ENCODE measurements around the gene ANKRD40.
"Not testable (repeated sequence)": the region's sequence is repeated elsewhere in the genome, so short reads cannot be mapped to it uniquely, and the experiment has no call there.

The ANKRD40 gene

DNA sequence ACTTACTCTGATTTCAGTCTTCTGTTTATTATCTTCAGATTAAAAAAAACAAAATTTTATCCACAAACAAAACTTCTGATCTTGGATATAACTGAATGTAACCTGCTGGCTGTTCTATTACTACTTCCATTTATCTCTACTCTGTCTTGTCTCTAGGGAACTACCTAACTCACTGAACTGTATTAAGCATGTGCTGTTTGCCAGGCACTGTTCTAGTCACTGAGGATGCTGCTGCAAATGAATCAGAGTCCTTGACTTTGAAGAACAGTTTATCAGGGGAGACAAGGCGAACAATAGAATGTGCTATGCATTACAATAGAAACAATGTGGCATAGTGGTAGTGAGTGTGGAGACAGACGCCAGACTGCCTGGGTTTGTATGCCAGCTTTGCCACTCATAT lies 2.3 kb upstream of the ANKRD40 start:
- no peak for DNase-seq

DNA sequence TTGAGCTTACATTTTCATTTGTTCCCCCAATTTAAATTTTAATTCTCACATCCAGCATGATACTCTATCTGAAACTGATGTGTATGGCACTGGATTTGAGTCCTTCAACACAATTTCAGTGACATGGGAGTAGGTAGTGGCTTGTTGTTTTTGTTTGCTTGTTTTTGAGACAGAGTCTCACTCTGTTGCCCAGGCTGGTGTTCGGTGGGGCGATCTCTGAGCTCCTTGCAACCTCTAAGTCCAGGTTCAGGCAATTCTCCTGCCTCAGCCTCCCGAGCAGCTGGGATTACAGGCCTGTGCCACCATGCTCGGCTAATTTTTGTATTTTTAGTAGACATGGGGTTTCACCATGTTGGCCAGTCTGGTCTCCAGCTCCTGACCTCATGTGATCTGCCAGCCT lies 1.3 kb upstream of the ANKRD40 start:
- DNase-seq, result not testable (repeated sequence)

DNA sequence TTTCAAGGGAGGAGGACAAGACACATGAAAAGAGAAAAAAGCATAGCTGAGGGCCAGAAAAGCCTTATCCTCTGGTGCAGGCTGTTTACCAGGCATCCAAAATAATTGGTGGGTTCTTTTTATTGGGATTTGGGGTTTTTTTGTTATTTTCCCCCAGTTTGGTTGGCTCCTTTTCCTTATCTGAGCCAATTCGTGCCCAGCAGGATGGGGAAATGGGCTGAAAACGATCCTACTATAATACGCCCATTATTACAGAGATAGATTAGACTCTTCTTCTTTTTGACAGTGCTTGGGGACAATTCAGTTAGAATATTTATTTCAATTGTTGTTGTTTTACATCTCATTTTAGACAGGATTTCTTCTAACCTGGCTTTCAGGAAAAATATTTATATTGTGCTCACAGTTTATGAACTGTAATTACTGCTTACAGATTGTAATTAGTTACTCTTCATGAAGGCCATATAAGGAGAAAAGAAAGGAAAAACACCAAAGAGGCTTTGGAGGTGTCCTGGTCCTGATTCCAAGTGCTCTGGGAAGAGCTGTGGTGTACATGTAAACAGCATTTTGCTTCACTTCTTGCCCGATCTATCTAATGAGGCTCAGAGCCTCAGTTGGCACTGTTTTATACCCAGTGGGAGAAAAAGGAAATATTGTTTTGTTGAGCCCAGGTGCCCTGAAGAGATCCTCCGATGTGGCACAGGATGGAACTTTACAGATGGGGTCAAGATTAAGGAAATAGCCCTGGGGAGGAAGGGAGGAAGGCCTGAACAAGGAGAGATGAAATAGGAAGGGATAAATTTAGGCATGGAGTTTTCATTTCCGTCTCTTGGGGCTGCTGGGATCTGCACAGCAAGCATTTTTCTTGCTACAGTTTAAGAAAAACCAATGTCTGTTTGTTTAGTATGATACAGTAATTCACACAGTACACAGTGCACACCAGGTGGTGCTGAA lies 611 bp upstream of the ANKRD40 start:
- DNase-seq, result peak; percentile 35

DNA sequence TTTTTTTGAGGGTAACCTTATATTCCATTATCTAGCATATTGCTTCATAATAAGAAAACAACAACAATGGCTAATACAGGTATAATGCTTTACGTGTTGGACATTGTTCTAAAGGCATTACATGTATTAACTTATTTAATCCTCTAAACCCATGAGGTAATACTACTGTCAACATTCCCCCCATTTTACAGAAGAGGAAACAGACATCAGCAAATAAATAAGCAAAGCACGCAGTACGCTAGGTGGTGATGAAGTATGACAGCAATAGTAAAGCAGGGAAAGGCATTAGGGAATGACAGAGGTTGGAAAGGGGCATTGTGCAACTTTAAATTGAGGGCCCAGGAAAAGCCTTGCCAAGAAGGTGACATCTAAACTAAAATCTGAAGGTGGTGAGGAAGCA lies 4.6 kb downstream of the ANKRD40 start:
- DNase-seq, result no peak

DNA sequence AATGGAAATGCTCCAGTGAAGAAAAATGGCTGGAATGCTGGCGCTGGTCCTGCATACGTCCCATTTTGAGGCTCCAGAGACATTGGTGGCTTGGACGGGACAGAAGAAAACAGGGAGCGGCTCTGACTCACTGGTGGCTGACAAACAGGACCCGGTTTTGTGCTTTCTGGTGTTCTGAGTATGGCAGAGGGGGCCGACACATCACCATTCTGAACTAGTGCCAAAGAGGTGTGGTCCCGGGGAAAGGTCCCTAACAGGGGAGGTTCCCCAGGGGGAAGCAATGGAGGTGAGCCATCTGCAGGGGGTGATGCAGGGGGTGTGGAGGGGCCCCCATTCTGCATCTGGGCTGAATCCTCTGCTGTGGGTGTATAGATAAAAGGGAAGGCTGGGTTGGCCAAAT lies 8.3 kb downstream of the ANKRD40 start:
- peak; percentile 23 for DNase-seq

DNA sequence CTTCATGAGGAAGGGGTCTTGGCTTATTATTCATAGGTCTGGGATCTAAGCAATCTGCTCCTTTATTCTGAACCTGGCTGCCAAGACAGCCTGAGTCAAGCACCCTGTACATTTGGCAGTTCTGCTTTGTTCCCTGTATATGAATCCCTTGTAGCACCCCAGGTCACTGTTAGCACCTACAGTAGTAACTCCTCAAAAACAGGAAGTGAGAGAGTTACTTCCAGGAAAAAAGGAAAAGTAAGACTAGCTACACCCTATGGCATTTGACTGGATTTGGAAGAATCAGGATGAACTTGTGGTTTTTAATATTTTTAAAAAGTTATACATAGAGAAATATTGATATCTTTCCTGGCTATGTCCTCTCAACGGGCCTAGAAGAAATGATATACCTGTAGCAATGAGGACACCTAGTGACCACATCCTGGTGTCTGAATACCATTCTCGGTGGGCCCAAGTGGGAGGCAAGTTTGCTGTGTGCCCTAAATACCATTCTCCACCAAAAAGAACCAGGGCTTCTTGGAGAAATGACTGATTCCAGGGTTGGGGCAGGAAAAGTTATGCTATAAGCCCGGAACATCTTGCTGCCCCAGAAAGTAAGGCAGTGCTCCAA lies 9.9 kb downstream of the ANKRD40 start:
- no peak for DNase-seq

DNA sequence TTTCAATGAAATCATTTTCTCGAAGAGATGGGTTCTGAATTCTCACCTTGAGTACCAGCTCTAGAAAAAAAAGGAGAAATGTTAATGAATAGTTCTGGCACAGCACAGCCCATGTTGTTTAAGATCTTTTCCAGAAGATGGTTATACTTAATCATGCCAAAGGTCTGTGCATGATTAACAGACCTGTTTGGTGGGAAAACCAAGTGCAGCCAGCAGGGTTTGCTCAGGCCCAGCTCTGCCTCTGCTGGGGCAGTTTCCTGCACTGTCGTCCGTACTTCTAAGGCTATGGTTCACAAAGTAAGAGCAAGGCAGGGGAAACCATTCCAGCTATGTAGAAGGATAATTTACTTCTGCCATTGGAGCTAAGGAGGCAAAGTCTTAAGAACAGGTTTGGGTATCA lies 10.7 kb downstream of the ANKRD40 start:
- no peak for DNase-seq

DNA sequence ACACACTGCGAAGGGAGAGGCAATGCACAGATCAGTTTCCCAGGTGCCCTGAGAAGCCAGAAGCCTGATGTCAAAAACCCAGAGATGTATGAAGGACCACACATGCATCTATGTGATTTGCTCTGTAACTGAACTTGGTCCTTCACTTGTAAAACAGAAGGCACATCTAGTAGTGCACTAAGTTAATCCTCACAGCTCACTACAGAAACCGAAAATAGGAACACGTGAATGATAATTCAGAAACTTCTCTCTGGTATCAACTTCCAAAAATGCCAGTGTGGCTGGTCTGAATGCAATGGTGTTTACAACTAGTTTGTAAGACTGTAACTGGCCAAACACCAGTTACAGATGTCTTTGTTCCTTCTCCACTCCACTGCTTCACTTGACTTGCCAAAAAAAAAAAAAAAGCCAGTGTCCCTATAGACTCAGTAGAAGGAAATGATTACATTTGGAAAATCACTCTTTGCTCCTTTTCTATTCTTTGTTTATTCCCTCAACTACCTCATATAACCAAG lies 11.3 kb downstream of the ANKRD40 start:
- DNase-seq, result no peak

DNA sequence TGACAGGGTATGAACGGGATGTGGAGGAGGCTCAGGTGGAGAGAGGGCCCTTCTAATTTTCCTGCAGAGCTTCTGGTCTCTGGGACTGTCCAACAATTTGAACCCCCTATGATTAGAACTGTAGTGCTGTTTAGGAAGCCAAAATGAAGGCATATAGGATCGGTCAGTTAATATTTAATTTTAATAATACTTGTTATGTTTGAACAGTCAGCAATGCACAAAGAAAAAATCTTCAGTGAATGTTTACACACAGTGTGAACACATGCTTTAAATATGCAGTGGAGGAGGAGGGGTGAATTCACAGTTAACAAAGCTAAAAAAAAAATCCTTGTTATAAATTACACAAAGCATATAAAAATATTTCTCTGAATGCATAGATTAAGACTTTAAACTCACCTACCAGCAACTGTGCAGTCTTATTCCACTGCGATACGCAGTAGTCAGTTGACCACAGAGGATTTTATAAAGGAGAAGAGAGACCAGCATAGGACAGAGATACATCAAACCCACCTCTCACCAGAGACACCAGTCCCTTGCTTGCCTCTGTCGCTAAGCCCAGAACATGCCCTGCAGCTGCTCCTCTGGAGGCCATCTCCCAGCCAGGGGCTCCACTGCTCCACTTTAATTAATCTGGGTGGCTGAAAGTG lies 14.6 kb downstream of the ANKRD40 start:
- peak; percentile 41 for DNase-seq

DNA sequence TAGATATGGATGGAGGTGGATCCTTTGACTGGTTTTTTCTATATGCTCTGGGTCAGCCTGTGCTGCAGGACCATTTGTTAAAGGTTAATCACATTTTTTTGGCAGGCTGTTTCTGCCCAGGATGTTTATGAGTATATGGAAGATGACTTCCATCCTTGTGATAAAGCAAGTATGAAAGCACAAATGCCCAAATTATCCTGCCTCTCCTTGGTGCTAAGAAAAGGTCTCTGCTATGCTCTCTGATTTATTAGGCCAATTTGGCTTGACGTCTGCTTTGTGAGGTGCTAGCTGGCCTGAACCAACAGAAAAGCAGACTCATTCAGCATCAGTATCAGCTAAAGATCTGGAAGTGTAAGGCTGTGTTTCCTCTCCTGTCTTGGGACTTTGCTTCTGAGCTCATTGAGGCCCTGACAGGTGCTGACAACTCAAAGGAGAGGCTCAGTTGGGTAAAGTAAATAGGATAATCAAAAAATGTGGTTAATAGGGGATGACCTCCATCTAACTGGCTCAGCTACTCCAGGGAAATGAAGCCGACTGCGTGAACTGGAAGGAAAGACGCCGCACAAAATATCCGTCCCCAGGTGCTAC lies 15.2 kb downstream of the ANKRD40 start:
- no peak for DNase-seq

DNA sequence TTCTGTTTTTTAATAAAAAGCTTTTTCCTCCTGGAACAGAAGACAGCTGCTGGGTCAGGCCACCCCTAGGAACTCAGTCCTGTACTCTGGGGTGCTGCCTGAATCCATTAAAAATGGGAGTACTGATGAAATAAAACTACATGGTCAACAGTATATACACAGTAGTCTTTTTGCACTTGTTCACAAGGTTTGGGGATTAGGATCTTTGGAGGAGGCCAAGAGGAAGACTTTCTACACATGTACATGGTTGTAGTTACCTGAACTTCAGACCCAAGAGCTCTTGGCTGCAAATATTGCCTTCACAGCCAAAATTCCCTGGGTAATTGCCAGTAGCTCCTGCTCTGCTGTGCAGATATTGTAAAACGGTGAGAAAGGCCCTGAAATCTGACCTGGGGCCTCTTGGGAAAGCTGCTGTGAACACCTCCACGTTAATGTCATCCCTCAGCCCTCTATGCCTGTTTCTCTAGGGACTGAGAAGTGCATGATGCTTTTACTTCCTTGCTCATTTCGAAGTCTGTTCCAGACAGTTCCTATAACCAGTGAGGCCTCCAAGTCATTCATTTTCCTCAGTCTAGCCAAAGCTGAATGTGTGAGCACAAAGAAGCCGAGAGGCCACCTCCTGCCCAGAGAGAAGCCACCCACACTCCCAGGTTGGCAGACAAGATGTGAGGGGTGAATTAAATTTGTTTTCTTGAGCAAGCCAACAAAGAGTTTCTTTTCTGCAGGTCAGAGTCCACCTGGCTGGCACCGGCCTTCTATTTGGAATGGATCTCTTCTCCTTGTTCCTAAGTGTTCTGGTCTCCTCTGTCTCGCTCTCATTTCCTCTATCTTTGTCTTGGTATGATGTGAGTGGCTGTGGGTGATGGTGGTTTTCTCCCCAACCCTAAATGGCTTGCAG lies 15.9 kb downstream of the ANKRD40 start:
- DNase-seq, result peak; percentile 61

DNA sequence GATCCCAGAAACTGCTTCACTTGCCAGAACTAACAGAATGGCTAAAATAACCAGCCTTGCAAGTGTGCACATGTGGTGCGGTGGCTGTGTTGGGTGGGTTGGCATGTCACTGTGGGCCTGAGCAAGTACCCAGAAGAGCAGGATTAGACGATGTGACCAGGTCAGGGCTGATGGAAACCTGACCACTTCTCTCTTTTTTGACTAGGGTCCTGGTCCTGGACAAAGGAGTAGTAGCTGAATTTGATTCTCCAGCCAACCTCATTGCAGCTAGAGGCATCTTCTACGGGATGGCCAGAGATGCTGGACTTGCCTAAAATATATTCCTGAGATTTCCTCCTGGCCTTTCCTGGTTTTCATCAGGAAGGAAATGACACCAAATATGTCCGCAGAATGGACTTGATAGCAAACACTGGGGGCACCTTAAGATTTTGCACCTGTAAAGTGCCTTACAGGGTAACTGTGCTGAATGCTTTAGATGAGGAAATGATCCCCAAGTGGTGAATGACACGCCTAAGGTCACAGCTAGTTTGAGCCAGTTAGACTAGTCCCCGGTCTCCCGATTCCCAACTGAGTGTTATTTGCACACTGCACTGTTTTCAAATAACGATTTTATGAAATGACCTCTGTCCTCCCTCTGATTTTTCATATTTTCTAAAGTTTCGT lies 16.7 kb downstream of the ANKRD40 start:
- DNase-seq, result no peak

DNA sequence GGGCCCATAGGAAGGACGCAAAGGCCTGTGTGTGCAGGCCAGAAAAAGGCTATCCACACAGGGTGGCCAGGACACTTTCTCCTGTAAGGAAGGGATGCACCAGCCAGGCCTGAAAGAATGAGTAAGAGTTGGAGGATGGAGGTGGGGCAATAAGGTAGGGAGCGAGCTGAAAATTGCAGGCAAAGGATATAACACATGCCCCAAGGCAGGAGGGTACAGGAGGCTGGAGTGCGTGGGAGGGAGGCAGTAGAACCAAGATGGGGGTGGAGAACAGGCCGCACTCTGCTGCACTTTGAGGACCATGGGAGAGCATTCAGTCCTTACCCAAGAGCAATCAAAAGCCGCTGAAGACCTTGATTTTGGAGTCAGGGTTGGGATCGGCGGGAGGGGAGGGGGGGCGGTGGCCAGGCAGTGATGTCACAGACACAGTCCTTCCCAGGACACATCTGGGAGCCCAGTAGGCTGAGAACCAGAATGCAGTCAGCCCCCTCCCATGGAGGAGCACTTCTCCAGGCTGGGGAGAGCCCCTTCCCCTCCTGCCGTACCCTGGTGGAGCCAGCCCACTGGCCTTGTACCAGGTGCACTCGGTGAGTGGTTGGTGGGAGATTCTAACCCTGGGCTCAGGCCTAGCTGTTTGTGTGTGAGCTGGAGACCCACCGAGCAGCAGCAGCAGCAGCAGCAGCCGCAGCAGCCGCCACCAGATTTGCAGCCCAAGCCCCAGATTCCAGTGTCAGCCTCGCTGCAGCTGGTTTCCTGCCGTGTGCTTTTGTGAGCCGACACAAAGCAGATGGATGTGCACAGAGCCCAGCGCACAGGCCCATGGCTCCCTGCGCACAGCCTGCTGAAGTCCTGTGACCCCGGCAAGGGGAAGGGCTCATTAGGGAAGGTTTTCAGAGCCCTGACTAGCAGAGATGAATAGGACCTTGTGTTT lies 17.5 kb downstream of the ANKRD40 start:
- no peak for DNase-seq

DNA sequence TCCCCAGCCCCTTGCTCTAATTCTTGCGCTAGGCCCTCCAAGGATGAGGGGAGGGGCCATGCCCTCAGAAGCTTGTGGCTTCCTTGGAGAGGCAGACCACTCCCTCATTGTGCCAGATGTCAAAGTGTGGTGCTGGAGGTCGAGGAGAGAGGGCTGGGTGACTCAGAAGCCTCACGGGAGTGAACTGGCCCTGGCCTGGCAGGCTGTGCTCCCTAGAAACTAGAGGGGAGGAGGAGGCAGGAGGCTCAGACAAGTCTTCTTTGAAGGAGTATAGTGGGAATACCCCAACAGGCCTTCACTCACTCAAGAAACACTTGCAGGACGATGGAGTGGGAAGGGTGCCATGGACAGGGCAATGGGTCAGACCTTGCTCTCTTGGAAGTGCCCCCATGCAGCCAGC lies 18.5 kb downstream of the ANKRD40 start:
- DNase-seq, result peak; percentile 35

DNA sequence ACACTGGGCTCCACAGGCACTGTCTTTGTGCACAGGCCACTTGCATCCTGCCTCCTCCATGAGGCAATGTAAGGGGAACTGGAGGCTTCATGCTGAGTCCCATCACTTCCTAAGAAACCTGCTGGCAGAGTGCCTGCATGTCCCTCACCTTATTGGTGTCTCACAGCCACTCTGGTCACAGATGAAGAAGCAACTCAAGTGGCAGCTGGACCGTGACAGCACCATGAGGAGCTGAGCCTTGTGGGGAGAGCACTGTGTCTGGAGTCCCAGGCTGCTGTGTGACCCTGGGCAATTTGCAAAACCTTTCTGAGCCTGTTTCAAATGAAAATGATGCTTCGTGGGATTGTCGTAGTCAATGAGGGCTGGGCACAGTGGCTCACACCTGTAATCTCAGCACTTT lies 19.5 kb downstream of the ANKRD40 start:
- no peak for DNase-seq

DNA sequence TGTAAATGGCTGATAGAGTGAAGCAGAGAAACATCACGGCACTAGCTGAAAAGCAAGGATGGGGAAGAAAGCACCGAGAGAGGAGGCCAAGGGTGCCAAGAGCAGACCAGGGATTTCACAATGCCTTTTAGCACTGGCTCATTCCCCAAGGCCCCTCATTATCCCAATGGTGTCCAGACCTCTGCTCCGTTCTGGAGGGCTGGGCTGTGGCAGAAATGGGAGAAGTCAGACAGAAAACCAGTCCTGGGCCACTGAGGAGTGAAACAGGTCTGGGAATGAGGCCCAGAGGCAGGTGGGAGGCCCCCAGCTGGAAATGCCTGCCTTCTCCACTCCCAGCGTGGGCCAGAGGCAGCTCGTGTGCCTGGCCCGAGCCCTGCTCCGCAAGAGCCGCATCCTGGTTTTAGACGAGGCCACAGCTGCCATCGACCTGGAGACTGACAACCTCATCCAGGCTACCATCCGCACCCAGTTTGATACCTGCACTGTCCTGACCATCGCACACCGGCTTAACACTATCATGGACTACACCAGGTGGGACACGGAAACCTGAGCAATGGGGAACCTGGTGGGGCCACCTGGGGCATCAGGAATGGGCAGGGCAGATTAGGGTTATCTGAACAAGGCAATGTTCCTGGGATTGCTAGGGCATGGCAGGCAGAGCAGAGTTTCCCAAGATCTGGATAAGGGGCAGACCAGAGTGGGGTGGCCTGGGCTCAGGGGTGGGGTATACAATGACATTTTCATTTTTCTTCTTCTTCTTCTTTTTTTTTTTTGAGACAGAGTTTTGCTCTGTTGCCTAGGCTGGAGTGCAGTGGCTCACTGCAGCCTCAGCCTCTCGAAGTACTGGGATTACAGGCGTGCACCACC lies 20.3 kb downstream of the ANKRD40 start:
- no peak for DNase-seq

DNA sequence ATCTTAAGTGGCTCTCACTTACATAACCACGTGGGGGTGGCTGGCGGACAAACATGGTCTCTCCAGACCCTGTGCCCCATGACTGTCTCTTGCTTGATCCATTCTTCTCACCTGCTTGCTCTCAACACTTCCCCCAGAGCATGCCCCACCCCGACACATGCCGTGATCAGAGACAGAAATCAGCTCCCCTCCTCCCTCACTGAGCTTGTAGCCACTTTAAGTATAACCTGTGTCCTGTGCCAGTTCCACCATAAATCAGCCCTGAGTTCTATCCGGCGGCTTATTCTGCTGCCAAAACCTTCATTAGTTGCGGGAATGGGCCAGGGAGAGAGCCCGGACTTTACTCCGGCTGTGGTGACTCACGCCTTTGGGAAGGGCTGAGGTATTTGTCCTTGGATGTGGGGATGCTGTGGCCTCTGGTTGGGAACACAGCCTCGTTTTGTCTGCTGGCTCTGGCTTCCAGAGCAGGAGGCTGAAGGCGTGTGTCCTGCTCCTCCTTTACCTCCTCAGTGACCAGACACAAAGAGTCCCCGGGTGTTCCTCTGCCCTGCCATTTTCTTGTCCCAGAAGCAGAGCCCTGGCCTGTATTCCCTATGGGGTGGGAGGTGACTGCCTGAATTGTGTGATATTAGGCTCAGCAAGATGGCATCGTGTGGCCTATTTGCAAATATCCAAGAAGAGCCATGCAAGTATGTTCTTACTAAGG lies 21.1 kb downstream of the ANKRD40 start:
- peak; percentile 91 for DNase-seq

DNA sequence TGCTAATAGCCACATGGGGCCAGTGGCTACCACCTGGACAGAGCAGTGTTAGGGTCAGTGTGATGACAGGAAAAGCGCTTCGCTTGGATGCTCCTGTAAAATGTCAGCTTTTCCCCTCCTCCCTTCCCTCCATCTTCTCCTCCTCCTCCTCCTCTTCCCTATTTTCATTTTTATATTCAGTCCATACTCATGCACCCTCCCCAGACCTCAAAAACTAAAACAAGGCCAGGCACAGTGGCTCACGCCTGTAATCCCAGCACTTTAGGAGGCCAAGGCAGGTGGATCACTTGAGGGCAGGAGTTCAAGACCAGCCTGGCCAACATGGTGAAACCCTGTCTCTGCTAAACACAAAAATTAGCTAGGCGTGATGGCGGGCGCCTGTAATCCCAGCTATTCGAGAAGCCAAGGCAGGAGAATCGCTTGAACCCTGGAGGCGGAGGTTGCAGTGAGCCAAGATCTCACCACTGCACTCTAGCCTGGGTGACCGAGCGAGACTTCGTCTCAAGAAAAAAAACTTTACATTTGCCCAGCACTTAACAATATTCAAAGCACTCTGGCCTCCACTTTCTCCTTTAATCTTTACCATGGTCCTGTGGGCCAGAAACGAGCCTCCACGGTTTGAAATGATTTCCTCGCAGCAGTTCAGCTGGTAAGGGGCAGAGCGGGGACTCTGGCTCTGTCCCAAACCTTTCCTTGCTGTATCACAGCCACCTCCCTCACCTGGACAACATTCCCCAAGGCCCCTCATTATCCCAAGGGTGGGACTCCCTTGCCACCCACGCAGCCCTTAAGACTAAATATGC lies 21.8 kb downstream of the ANKRD40 start:
- DNase-seq, result no peak

All from fibroblast of skin of right biceps (primary cell).